PFSK-1 (cell line): ENCODE results near the gene PHLPP2.

Experiments used
- FOXP2 ChIP-seq: optimal IDR thresholded peaks from 2 replicates; pipeline ENCODE3; 2011; ENCODE audit warnings: borderline replicate concordance, control low read depth, inconsistent platforms; ENCODE audit not compliant: insufficient read depth; ENCODE audit errors: extremely low read length, extremely low read depth
- POLR2AphosphoS5 ChIP-seq: IDR thresholded peaks from 2 replicates; pipeline ENCODE4 v1.6.1; 2012; ENCODE audit warnings: low read depth, mild to moderate bottlenecking, control low read depth, low read length, moderate library complexity
- SIN3A ChIP-seq: IDR thresholded peaks from 2 replicates; pipeline ENCODE4 v1.6.1; 2012; ENCODE audit warnings: mild to moderate bottlenecking, low read length, moderate library complexity, borderline replicate concordance; ENCODE audit not compliant: insufficient read depth
- TAF1 ChIP-seq: IDR thresholded peaks from 2 replicates; pipeline ENCODE4 v1.6.1; 2012; ENCODE audit warnings: low read length, control low read depth, borderline replicate concordance; ENCODE audit not compliant: insufficient read depth
- TF ChIP-seq, protein P1 (sequence below), 2 experiments: IDR thresholded peaks; 2 replicates each; pipeline versions ENCODE4 v1.6.1 to v1.8.0; 2011 to 2012; ENCODE audit warnings: low read depth in 2 of 2, low read length in 2 of 2, control low read depth in 1 of 2, inconsistent platforms in 1 of 2, mild to moderate bottlenecking in 1 of 2, moderate library complexity in 1 of 2; ENCODE audit not compliant: insufficient read depth in 1 of 2

Gene PHLPP2

DNA sequence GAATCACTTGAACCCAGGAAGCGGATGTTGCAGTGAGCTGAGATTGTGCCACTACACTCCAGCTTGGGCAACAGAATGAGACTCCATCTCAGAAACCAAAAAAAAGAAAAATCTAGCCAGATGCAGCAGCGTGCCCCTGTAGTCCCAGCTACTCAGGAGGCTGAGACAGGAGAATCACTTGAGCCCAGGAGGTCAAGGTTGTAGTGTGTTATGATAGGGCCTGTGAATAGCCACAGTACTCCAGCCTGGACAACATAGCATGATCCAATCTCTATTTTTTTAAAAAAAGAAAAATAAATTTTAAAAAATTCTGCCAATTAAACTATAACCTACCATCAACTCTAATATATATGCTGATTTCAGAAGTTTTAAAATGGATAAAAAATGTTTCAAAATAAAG, 15.8 kb downstream of the PHLPP2 start:
- TF ChIP-seq POLR2AphosphoS5 (no peak), FOXP2 (no peak), SIN3A (no peak), TAF1 (no peak)
- TF ChIP-seq, protein P1, sequence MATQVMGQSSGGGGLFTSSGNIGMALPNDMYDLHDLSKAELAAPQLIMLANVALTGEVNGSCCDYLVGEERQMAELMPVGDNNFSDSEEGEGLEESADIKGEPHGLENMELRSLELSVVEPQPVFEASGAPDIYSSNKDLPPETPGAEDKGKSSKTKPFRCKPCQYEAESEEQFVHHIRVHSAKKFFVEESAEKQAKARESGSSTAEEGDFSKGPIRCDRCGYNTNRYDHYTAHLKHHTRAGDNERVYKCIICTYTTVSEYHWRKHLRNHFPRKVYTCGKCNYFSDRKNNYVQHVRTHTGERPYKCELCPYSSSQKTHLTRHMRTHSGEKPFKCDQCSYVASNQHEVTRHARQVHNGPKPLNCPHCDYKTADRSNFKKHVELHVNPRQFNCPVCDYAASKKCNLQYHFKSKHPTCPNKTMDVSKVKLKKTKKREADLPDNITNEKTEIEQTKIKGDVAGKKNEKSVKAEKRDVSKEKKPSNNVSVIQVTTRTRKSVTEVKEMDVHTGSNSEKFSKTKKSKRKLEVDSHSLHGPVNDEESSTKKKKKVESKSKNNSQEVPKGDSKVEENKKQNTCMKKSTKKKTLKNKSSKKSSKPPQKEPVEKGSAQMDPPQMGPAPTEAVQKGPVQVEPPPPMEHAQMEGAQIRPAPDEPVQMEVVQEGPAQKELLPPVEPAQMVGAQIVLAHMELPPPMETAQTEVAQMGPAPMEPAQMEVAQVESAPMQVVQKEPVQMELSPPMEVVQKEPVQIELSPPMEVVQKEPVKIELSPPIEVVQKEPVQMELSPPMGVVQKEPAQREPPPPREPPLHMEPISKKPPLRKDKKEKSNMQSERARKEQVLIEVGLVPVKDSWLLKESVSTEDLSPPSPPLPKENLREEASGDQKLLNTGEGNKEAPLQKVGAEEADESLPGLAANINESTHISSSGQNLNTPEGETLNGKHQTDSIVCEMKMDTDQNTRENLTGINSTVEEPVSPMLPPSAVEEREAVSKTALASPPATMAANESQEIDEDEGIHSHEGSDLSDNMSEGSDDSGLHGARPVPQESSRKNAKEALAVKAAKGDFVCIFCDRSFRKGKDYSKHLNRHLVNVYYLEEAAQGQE (IDR thresholded peaks at IDR 0.05; ENCODE audit: insufficient read depth in 1 of 2, low read depth in 2 of 2, low read length in 2 of 2), result no peak

DNA sequence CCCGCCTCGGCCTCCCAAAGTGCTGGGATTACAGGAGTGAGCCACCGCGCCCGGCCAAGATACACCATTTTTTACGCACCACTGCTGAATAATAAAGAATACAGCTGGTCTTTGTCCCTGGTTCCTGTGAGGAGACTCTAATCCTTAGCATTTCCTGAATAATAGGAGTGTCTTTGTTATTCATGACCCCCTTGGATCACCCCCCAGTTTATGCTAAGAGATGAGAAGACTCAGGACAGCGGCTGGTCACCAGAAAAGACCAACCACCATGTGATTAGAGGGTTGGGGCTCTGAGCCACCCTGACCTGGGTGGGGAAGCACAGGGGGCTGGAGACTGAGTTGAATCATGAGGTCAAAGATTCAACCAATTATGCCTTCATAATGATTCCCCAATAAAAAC, 17.3 kb downstream of the PHLPP2 start:
- no peak for TF ChIP-seq POLR2AphosphoS5
- TF ChIP-seq TAF1, result no peak
- TF ChIP-seq SIN3A, result no peak
- TF ChIP-seq, protein P1 (IDR thresholded peaks at IDR 0.05; ENCODE audit: insufficient read depth in 1 of 2, low read depth in 2 of 2, low read length in 2 of 2), result no peak
- TF ChIP-seq FOXP2, result no peak

DNA sequence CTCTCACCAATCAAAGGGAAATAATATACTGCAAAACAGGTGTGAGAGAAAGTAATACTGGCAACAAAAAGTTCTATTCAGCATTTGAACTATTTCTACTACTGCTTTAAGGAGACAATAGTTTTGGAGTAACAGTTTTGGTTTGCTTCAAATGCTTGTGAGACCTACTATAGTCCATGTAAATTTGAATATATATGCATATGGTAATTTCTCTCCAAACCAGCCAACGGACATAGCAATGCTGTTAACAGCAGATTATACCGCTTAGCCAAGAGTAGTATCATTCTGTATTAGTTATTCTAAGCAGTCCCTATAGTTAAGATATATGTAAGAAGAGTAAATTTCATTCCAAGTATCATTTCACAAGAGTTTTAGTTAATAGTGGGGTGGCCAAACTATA, 18.5 kb downstream of the PHLPP2 start:
- TF ChIP-seq TAF1 (no peak), FOXP2 (no peak), SIN3A (no peak), POLR2AphosphoS5 (no peak)
- TF ChIP-seq, protein P1 (IDR thresholded peaks at IDR 0.05; ENCODE audit: insufficient read depth in 1 of 2, low read depth in 2 of 2, low read length in 2 of 2), result no peak

DNA sequence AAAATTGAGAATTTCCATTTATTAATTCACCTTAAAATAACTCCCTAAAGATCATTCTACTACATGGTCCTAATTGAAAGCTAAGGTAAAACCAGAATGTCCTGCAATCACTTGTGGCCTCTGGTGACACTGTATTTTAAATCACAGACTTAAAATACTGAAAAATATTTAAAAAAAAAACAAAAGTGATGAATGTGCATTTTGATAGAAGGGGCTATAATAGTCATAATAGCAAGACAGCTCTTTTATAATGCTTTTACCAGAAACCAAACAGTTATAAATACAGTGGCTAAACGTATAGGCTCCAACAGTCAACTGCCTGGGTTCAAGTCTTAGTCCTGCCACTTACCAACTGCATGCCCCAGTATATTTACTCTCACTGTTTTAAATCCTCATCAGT, 21.2 kb downstream of the PHLPP2 start:
- TF ChIP-seq, protein P1 (IDR thresholded peaks at IDR 0.05; ENCODE audit: insufficient read depth in 1 of 2, low read depth in 2 of 2, low read length in 2 of 2), result no peak
- TF ChIP-seq TAF1, result no peak
- TF ChIP-seq FOXP2, result no peak
- TF ChIP-seq POLR2AphosphoS5, result no peak
- no peak for TF ChIP-seq SIN3A

DNA sequence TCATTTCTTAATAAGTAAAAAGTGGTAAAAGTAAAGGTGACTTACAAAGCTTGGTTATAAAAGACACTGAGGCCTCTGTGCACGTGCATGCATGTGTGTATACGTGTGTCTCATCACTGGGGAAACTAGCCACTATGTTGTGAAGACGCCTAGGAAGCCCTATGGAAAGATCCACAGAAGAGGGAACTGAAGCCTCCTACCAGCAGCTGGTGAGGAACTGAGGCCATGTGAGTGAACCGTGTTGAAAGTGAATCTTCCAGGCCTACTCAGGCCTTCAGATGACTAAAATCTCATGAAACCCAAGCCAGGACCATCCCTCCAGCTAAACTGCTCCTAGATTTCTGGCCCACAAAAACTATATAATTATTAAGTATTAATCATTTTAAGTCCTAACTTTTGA, 23.7 kb downstream of the PHLPP2 start:
- TF ChIP-seq SIN3A, result no peak
- TF ChIP-seq FOXP2, result no peak
- TF ChIP-seq, protein P1 (IDR thresholded peaks at IDR 0.05; ENCODE audit: insufficient read depth in 1 of 2, low read depth in 2 of 2, low read length in 2 of 2), result no peak
- no peak for TF ChIP-seq TAF1
- TF ChIP-seq POLR2AphosphoS5, result no peak
